C4-2B (cell line): ENCODE data around the gene TMEM213.

Experiments used
- ZFX ChIP-seq: fragments of 450-650 bp; IDR thresholded peaks from 2 replicates; pipeline ENCODE4 v1.6.1; 2017
- TF ChIP-seq, protein P1 (sequence below): fragments of 450-650 bp; conservative IDR thresholded peaks from 2 replicates; pipeline ENCODE4 v1.5.1; 2017; ENCODE audit warnings: mild to moderate bottlenecking

DNA sequence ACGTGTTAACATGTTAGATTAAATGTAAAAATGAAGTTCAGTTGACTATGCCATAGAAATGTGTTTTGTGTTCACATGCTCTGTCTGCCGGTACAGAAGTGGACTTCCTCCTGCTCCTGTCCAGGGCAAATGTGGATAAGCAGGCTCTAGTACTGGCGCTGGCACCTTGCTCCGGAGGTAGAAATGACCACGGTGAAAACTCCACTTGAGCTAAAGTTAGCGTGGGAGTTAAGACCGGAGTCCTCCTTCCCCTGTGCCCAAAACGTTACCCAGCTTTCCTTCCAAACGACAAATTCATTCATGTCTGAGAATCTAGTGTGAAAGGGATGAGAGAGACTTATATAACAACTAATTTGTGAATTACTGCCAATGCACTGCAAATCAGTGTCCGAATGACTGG lies 35.2 kb downstream of the TMEM213 start:
- TF ChIP-seq, protein P1, sequence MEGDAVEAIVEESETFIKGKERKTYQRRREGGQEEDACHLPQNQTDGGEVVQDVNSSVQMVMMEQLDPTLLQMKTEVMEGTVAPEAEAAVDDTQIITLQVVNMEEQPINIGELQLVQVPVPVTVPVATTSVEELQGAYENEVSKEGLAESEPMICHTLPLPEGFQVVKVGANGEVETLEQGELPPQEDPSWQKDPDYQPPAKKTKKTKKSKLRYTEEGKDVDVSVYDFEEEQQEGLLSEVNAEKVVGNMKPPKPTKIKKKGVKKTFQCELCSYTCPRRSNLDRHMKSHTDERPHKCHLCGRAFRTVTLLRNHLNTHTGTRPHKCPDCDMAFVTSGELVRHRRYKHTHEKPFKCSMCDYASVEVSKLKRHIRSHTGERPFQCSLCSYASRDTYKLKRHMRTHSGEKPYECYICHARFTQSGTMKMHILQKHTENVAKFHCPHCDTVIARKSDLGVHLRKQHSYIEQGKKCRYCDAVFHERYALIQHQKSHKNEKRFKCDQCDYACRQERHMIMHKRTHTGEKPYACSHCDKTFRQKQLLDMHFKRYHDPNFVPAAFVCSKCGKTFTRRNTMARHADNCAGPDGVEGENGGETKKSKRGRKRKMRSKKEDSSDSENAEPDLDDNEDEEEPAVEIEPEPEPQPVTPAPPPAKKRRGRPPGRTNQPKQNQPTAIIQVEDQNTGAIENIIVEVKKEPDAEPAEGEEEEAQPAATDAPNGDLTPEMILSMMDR: no peak
- no peak for TF ChIP-seq ZFX
